ENCODE data around the gene SLC43A2. TPM values are rescaled to one million over a fixed set of nuclear protein-coding genes. Genes with fewer than 3 reads are reported as not detected.

Gene SLC43A2
- total and polyA plus RNA-seq, 2 of the 13 experiments (the other 11 are each of a cell fraction or from before 2014, with no cell fraction given): 7.3 to 20.0 TPM

DNA sequence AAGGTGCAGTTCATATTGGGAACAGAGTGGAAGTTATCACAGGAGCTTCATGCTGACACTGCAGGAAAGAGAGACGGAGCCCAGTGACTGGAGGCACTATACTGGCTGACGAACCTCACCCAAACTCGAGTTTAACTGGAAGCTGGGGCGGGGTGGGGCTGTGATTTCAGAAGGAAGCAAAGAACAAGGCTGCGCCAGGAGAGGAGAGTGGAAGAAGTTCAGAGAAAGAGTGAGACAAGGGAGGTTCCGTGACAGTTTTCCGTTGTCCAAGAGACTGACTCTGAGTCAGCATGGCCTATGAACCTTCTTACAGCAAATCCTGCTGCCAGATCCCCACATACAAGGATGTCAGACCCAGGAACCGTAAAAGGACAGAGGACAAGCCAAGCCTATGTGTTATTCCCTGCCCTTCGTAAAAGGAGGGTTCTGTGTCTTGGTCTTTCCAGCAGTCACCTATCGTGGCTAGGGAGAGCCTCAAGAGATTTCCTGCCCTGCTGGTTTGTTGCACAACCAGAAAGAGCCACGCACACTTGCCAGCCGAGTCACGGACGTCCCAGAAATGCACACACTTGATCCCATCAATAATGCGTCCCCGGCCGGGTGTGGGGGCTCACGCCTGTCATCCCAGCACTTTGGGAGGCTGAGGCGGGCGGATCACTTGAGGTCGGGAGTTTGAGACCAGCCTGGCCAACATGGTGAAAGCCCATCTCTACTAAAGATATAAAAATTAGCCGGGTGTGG, 71.1 kb downstream of the SLC43A2 start:
- BruUV-seq (replicated peaks): no TSS peak
- intact Hi-C loops (cut with micrococcal nuclease; ENCODE audit: unreplicated experiment) (no loop called here), in situ Hi-C loops (cut with HindIII; ENCODE audit: extremely low pct_ligation_motif_present, low pct_unique_long_range_greater_than_20kb) (no loop called here)
- FAIRE-seq (no peak), DNase-seq (ENCODE audit: low spot score) (no peak), ATAC-seq (no peak)
- peaks cover 17% of the 10 kb centered on the region for H3K4me1 ChIP-seq (ENCODE audit: insufficient read depth, low read length)
- H3K27me3 ChIP-seq (ENCODE audit: control insufficient read depth in 1 of 2, insufficient read depth in 2 of 2, low read length in 2 of 2): no peaks in the 10 kb centered on the region
- H2AFZ ChIP-seq (ENCODE audit: low read length): no peak overlapping the region
- ChIA-PET CTCF (ENCODE audit: low intra/inter-chr PET ratio, low total read pairs) (no interaction called here), POLR2A (no interaction called here)
- no peak overlapping the region for H3K27ac ChIP-seq (ENCODE audit: extremely low read length, insufficient read depth, low read length)
- no peak overlapping the region for H3K4me3 ChIP-seq (replicated peaks in 1 of 3; ENCODE audit: insufficient read depth in 1 of 3, low read depth in 2 of 3, low read length in 3 of 3)
- peaks cover 4 to 33% of the 10 kb centered on the region in 2 experiments; a peak in 4 of 5 replicates for H3K36me3 ChIP-seq (replicated peaks in 1 of 2; ENCODE audit: control insufficient read depth in 1 of 2, insufficient read depth in 2 of 2, low read length in 2 of 2)
- 92% methylated on average over 18 of the region's 22 CpGs for WGBS (ENCODE audit: low lambda C conversion rate)
- H3K4me2 ChIP-seq (ENCODE audit: low read depth, low read length): no peak overlapping the region
- H3K79me2 ChIP-seq (ENCODE audit: insufficient read depth, low read length): peaks cover 43% of the 10 kb centered on the region
- H4K20me1 ChIP-seq (ENCODE audit: insufficient read depth, low read length): peaks cover 8% of the 10 kb centered on the region; the same call in 1 of the 2 replicates
- H3K9ac ChIP-seq (ENCODE audit: insufficient read depth, low read depth, low read length): no peak overlapping the region
- H3K9me3 ChIP-seq (ENCODE audit: low read length): no peaks in the 10 kb centered on the region
- TF ChIP-seq, protein P1, sequence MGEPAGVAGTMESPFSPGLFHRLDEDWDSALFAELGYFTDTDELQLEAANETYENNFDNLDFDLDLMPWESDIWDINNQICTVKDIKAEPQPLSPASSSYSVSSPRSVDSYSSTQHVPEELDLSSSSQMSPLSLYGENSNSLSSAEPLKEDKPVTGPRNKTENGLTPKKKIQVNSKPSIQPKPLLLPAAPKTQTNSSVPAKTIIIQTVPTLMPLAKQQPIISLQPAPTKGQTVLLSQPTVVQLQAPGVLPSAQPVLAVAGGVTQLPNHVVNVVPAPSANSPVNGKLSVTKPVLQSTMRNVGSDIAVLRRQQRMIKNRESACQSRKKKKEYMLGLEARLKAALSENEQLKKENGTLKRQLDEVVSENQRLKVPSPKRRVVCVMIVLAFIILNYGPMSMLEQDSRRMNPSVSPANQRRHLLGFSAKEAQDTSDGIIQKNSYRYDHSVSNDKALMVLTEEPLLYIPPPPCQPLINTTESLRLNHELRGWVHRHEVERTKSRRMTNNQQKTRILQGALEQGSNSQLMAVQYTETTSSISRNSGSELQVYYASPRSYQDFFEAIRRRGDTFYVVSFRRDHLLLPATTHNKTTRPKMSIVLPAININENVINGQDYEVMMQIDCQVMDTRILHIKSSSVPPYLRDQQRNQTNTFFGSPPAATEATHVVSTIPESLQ (CRISPR knock-in tag; conservative IDR thresholded peaks at IDR 0.05): no peak
- TF ChIP-seq MAFK (conservative IDR thresholded peaks at IDR 0.05 in 1 of 2, IDR thresholded peaks at IDR 0.05 in 1 of 2; ENCODE audit: low read length in 2 of 2): peak; percentile 20 to 53; a peak in 3 of 4 replicates

DNA sequence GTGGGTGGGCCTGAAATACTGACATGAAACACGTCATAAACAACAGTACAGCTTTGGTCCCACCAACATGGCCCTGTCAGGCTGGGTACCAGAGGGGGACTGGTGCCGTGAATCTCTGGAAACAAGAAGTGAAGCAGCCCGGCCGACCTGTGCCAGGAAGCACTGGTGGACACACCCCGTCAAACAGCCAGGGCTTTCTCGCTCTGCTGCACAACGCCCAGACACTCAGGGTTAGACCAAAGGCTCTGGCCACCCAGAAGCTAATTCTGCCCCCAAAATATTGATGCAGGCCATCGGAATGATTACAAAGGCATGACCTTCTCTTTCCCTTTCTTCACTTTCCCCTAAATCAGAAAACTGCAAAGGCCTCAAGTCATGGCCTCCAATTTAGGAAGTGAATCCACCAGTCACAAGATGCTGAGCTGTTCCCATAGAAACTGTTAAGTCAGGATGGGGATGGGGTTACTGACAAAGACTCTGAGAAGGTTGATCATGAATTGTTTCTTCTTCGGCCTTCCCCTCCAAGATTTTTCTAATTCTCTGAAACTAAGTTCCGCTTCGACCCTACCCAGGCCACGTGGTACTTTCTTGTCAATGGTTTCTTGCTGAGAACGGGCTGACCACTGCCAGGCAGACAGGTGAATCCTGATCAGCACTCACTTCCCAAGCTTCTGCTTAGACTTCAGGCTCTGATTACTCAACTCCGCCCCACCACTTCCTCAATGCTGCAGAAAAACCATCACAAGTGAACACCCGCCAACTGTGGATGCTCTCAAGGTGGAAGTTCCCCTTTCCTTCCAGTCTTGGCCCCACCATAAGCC, 72.8 kb downstream of the SLC43A2 start:
- CTCF ChIA-PET (ENCODE audit: low intra/inter-chr PET ratio, low total read pairs): no interaction called here
- Histone ChIP-seq H3K4me3 (replicated peaks in 1 of 3; ENCODE audit: insufficient read depth in 1 of 3, low read depth in 2 of 3, low read length in 3 of 3) (no peak overlapping the region), H3K9ac (ENCODE audit: insufficient read depth, low read depth, low read length) (no peak overlapping the region), H3K9me3 (ENCODE audit: low read length) (no peaks in the 10 kb centered on the region), H3K27ac (ENCODE audit: extremely low read length, insufficient read depth, low read length) (no peak overlapping the region), H3K4me2 (ENCODE audit: low read depth, low read length) (no peak overlapping the region), H3K36me3 (replicated peaks in 1 of 2; ENCODE audit: control insufficient read depth in 1 of 2, insufficient read depth in 2 of 2, low read length in 2 of 2) (peaks cover 10 to 49% of the 10 kb centered on the region in 2 experiments), H3K4me1 (ENCODE audit: insufficient read depth, low read length) (peaks cover 11% of the 10 kb centered on the region), H3K27me3 (ENCODE audit: control insufficient read depth in 1 of 2, insufficient read depth in 2 of 2, low read length in 2 of 2) (no peaks in the 10 kb centered on the region), H4K20me1 (ENCODE audit: insufficient read depth, low read length) (0 out of 2 replicates have a peak, but pooled peaks cover 2% of the 10 kb centered on the region), H2AFZ (ENCODE audit: low read length) (no peak overlapping the region), H3K79me2 (ENCODE audit: insufficient read depth, low read length) (peaks cover 34% of the 10 kb centered on the region)
- POLR2A ChIA-PET: no interaction called here
- DNase-seq (ENCODE audit: low spot score) (no peak), FAIRE-seq (no peak), ATAC-seq (no peak)
- in situ Hi-C loops (cut with HindIII; ENCODE audit: extremely low pct_ligation_motif_present, low pct_unique_long_range_greater_than_20kb): no loop called here
- BruUV-seq (replicated peaks): no TSS peak
- intact Hi-C loops (cut with micrococcal nuclease; ENCODE audit: unreplicated experiment): no loop called here
- 93% methylated on average over 15 of the region's 15 CpGs for WGBS (ENCODE audit: low lambda C conversion rate)
- no peak for TF ChIP-seq ZKSCAN8 (CRISPR knock-in tag; IDR thresholded peaks at IDR 0.05; ENCODE audit: borderline replicate concordance)
- no peak for TF ChIP-seq NR2F6 (IDR thresholded peaks at IDR 0.05)
- TF ChIP-seq NR2F6 (CRISPR knock-in tag; IDR thresholded peaks at IDR 0.05): no peak
- TF ChIP-seq, protein P2, sequence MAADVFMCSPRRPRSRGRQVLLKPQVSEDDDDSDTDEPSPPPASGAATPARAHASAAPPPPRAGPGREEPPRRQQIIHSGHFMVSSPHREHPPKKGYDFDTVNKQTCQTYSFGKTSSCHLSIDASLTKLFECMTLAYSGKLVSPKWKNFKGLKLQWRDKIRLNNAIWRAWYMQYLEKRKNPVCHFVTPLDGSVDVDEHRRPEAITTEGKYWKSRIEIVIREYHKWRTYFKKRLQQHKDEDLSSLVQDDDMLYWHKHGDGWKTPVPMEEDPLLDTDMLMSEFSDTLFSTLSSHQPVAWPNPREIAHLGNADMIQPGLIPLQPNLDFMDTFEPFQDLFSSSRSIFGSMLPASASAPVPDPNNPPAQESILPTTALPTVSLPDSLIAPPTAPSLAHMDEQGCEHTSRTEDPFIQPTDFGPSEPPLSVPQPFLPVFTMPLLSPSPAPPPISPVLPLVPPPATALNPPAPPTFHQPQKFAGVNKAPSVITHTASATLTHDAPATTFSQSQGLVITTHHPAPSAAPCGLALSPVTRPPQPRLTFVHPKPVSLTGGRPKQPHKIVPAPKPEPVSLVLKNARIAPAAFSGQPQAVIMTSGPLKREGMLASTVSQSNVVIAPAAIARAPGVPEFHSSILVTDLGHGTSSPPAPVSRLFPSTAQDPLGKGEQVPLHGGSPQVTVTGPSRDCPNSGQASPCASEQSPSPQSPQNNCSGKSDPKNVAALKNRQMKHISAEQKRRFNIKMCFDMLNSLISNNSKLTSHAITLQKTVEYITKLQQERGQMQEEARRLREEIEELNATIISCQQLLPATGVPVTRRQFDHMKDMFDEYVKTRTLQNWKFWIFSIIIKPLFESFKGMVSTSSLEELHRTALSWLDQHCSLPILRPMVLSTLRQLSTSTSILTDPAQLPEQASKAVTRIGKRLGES (CRISPR knock-in tag; IDR thresholded peaks at IDR 0.05; ENCODE audit: borderline replicate concordance): no peak
- no peak for TF ChIP-seq KLF9 (CRISPR knock-in tag; IDR thresholded peaks at IDR 0.05; ENCODE audit: low read depth)
- no peak for TF ChIP-seq SOX6 (IDR thresholded peaks at IDR 0.05)
- no peak for TF ChIP-seq SOX6 (CRISPR knock-in tag; IDR thresholded peaks at IDR 0.05)
- no peak for TF ChIP-seq ZNF367 (CRISPR knock-in tag; IDR thresholded peaks at IDR 0.05; ENCODE audit: borderline replicate concordance)
- TF ChIP-seq ZNF562 (CRISPR knock-in tag; IDR thresholded peaks at IDR 0.05; ENCODE audit: borderline replicate concordance): no peak

Measured in HepG2 (cell line).